A673 (cell line): ENCODE data around the gene ZNF516.

Source experiments
- EZH2 ChIP-seq: fragments of 200-600 bp; sonication (generic); IDR thresholded peaks from 2 replicates; pipeline ENCODE4 v1.6.1; 2017; ENCODE audit warnings: borderline replicate concordance, low read depth, mild to moderate bottlenecking, mixed read lengths, antibody characterized with exemption, low read length; ENCODE audit not compliant: poor library complexity, severe bottlenecking
- TF ChIP-seq, protein P1 (sequence below): fragments of 300-800, 200-600 bp; sonication (generic); conservative IDR thresholded peaks from 2 replicates; pipeline ENCODE4 v1.5.1; 2017; ENCODE audit warnings: low read depth, mild to moderate bottlenecking, antibody characterized with exemption, low read length, moderate library complexity, mixed read lengths

DNA sequence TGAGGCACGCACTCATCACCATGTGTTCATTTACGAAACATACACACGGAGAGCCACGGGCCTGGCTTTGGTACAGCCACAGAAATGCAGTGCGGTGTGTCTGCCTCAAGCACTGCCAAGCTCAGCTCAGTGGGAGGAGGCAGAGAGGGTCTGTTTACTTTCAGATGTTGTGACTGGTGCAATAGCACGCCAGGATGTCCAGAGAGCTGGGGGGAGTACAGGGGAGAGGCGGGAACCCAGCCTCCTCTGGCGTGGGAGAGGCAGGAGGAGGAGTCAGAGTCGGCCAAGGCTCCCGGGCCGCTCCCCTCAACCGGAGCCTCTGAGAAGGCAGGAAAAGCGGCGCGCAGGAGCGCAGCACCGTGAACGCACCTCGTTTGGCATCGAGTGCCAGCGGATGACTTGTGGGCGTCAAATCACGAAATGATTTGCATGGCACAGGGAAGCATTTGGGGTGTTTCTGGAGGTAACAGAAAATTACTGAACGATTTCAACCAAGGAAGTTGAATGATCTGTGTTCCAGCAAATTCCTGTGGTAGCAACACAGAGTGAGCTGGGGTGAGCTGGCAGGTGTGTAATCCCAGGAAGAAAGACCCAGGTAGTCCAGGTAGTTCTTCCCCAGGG, 143.0 kb downstream of the ZNF516 start:
- TF ChIP-seq, protein P1, sequence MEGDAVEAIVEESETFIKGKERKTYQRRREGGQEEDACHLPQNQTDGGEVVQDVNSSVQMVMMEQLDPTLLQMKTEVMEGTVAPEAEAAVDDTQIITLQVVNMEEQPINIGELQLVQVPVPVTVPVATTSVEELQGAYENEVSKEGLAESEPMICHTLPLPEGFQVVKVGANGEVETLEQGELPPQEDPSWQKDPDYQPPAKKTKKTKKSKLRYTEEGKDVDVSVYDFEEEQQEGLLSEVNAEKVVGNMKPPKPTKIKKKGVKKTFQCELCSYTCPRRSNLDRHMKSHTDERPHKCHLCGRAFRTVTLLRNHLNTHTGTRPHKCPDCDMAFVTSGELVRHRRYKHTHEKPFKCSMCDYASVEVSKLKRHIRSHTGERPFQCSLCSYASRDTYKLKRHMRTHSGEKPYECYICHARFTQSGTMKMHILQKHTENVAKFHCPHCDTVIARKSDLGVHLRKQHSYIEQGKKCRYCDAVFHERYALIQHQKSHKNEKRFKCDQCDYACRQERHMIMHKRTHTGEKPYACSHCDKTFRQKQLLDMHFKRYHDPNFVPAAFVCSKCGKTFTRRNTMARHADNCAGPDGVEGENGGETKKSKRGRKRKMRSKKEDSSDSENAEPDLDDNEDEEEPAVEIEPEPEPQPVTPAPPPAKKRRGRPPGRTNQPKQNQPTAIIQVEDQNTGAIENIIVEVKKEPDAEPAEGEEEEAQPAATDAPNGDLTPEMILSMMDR, result no peak
- TF ChIP-seq EZH2, result no peak
